ENCODE data around the gene RCC2.

GRCh38 chr1:17434016-17434415 is 5.5 kb downstream of the RCC2 start:
- TF ChIP-seq EZH2 (IDR thresholded peaks at IDR 0.05; ENCODE audit: low read length) (no peak), CTCF (optimal IDR thresholded peaks at IDR 0.05 in 1 of 3, IDR thresholded peaks at IDR 0.05 in 1 of 3, conservative IDR thresholded peaks at IDR 0.05 in 1 of 3; ENCODE audit: extremely low read depth in 1 of 3, insufficient read depth in 2 of 3, low read length in 3 of 3) (no peak)

Data from keratinocyte (primary cell).